Thyroid gland (tissue), 4 donors: ENCODE data around the gene MVB12B. TPM values are rescaled to one million over a fixed set of nuclear protein-coding genes. Genes with fewer than 3 reads are reported as not detected.

Source experiments
- DNase-seq, 2 donors: peaks; one replicate each; pipeline ENCODE4 v3.0.0-alpha.2; 2019
- H3K27ac ChIP-seq, 3 donors: fragments of 200-600 bp; sonication (generic); 1 replicate in 2 of 3; 2 replicates in 1 of 3; pipeline ENCODE4 v1.5.1; 2016 to 2019; ENCODE audit warnings: mild to moderate bottlenecking in 1 of 3, moderate library complexity in 1 of 3
- H3K27me3 ChIP-seq: fragments of 200-600 bp; sonication (generic); one replicate; pipeline ENCODE4 v1.5.1; 2019
- H3K36me3 ChIP-seq, 2 donors: fragments of 200-600 bp; sonication (generic); one replicate each; pipeline ENCODE4 v1.5.1; 2016 to 2019
- H3K4me1 ChIP-seq, 2 donors: fragments of 200-600 bp; sonication (generic); one replicate each; pipeline ENCODE4 v1.5.1; 2017 to 2019
- H3K4me3 ChIP-seq, 3 donors: fragments of 200-600 bp; sonication (generic); replicated peaks in 1 of 3; 1 replicate in 2 of 3; 2 replicates in 1 of 3; pipeline ENCODE4 v1.5.1; 2016; ENCODE audit warnings: mild to moderate bottlenecking in 1 of 3
- H3K9me3 ChIP-seq: fragments of 200-600 bp; sonication (generic); one replicate; pipeline ENCODE4 v1.5.1; 2017
- POLR2A ChIP-seq, 2 donors: fragments of 450-650 bp; IDR thresholded peaks; one replicate each; pipeline ENCODE4 v1.6.1; 2017; ENCODE audit warnings: antibody characterized with exemption in 2 of 2, mild to moderate bottlenecking in 2 of 2, moderate library complexity in 1 of 2
- whole genome bisulfite sequencing, 2 donors: methylation state at CpG; one replicate each; pipeline ENCODE4 v1.1.5; 2017; 5-methylcytosine and 5-hydroxymethylcytosine counted together
- intact Hi-C: fragments of 100-400 bp; cut with DNase I; formaldehyde crosslinking; loops from one replicate; pipeline ENCODE4 v1.15.1; 2023
- total RNA-seq, 4 donors: library from RNA; depleted of rRNA; stranded (reverse); fragments of >200 nt; gene quantifications; one replicate each; pipeline ENCODE4 v1.2.3, GENCODE V29; 2016
- TF ChIP-seq, protein P1 (sequence below), 6 experiments: fragments of 200-600 bp in 3 of 6; fragments of 450-650 bp in 3 of 6; sonication (generic) in 3 of 6; IDR thresholded peaks; one replicate each; pipeline ENCODE4 v1.5.1; 2016 to 2019; ENCODE audit warnings: antibody characterized with exemption in 6 of 6, mild to moderate bottlenecking in 2 of 6, inconsistent platforms in 1 of 6, moderate library complexity in 1 of 6

Gene MVB12B
- total RNA-seq, 4 donors from 2014 or later = 13.4 to 19.3 (median 15.5) TPM

DNA sequence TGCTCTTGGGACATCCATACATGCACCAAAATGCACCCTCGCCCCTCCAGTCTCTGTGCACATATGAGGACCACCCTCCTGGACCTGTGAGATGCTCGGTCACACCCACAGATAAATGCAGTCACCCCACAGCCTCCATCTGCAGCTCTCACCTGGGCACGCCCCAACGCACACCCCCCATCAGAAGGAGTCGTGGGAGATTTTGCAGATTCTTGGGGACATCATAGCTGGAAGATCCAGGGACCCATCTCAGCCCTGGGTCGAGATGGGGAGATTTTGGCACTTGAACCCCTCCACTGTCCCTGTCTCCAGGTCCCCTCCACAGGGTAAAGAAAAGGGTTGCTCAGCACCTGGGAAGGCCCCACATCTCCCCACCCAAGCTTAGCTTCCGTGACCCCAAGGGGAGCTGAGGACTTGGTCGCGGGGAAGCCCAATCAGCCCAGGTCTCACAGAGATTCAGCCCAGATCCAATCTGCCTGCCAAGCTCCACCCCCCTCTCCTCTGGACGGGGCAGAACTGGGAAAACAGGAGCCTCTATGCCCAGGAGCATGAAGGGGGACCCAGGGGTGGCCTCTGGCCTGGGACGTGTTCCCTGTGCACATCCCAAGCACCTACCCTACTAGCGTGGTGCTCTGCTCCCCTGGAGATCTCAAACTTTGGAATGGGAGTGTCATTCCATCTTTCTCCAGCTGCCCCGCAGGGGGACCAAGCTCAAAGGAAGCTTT, 197.9 kb downstream of the MVB12B start:
- Histone ChIP-seq H3K27me3 (no peaks in the 10 kb centered on the region), H3K4me3 (no peak overlapping the region), H3K27ac (no peak overlapping the region), H3K9me3 (no peaks in the 10 kb centered on the region), H3K36me3 (no peaks in the 10 kb centered on the region), H3K4me1 (no peaks in the 10 kb centered on the region)
- WGBS, 2 donors = 72 to 76% methylated on average over 12 of the region's 13 CpGs
- no peak for TF ChIP-seq POLR2A (IDR thresholded peaks at IDR 0.05)
- TF ChIP-seq, protein P1, sequence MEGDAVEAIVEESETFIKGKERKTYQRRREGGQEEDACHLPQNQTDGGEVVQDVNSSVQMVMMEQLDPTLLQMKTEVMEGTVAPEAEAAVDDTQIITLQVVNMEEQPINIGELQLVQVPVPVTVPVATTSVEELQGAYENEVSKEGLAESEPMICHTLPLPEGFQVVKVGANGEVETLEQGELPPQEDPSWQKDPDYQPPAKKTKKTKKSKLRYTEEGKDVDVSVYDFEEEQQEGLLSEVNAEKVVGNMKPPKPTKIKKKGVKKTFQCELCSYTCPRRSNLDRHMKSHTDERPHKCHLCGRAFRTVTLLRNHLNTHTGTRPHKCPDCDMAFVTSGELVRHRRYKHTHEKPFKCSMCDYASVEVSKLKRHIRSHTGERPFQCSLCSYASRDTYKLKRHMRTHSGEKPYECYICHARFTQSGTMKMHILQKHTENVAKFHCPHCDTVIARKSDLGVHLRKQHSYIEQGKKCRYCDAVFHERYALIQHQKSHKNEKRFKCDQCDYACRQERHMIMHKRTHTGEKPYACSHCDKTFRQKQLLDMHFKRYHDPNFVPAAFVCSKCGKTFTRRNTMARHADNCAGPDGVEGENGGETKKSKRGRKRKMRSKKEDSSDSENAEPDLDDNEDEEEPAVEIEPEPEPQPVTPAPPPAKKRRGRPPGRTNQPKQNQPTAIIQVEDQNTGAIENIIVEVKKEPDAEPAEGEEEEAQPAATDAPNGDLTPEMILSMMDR (IDR thresholded peaks at IDR 0.05) = no peak
- DNase-seq = no peak
- intact Hi-C loops = no loop called here

DNA sequence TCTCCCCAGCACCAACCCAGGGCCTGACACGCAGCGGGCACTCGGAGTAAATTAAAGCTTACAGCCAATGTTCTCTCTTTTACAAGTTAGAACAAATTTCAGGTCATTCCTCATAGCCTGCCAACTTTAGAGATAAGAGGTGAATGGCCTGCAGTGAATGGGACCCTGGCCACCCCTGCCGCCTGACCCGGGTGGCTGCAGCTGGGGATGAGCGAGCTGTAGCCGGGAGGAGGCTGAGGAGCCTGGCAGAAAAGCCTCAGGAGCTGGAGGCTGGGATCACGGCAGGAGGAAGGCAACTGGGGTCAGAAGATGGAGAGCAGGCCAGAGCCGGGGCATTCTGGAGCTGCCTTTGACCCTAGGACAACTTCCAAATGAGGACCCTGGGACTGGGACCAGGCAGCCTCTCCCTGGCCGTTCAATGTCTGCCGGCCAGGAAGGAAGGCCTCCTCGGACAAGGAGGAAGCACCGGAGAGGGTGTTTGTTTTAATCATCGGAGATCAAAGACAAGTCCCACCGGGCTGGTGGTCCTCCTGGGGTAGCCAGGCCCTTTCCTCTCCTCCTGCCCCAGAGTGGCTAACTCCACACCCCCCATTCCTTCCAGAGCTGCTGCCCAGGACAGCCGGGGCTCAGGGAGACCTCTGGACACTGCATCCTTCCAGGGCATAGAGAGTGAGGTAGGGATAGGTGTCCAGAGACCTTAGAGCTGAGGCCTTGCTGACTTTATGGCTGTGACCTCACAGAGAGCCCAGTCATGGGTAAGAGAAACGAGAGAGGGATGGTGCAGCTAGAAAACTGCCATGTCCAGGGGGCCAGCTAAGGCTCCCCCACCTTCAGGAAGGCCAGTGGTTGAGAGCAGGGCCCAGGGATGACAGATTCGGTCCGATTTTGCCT, 199.8 kb downstream of the MVB12B start:
- H3K27ac ChIP-seq = no peak overlapping the region
- H3K36me3 ChIP-seq = no peaks in the 10 kb centered on the region
- H3K4me1 ChIP-seq = no peaks in the 10 kb centered on the region
- DNase-seq = no peak
- no peak for TF ChIP-seq POLR2A (IDR thresholded peaks at IDR 0.05)
- TF ChIP-seq, protein P1 (IDR thresholded peaks at IDR 0.05) = no peak
- H3K27me3 ChIP-seq = no peaks in the 10 kb centered on the region
- intact Hi-C loops = no loop called here
- H3K4me3 ChIP-seq = no peak overlapping the region
- 74 to 82% methylated on average over 16 to 19 of the region's 19 CpGs for WGBS, 2 donors
- H3K9me3 ChIP-seq = no peaks in the 10 kb centered on the region

DNA sequence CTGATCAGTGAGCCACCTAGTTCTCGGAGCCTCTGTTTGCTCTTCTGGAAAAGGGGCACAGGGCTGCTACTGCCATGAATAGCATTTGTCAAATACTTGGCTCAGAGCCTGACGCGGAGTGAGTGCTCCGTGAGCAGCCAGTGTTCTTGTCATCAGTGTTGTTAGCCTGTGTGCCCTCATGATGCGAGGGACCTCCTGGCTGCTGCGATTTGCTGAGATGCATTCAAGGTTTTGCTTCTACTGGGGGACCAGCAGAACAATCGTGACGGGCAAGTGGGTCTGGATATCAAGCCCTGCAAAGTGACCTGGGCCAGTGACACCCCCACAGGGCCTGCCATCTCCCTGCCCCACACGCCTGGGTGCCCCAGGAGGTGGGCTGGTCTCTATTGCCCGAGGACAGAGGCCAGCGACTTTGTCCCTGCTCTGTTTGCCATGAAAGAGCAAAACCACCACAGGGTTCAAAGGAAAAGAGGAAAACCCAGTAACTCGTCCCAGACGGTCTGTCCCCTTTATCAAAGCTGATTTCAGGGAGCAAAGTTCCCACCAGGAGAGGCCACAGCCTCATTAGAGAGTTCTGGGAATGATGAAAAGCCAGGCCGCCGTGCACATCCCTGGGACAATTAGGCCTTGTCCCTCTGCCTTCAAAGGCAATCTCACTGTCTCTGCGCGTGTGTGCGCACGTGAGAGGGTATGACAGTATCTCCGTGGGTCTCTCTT, 200.6 kb downstream of the MVB12B start:
- 88 to 94% methylated on average over 14 to 17 of the region's 20 CpGs for WGBS, 2 donors
- no peak for DNase-seq
- Histone ChIP-seq H3K27ac (no peak overlapping the region), H3K4me1 (no peaks in the 10 kb centered on the region), H3K36me3 (no peaks in the 10 kb centered on the region), H3K27me3 (no peaks in the 10 kb centered on the region), H3K9me3 (no peaks in the 10 kb centered on the region), H3K4me3 (no peak overlapping the region)
- TF ChIP-seq, protein P1 (IDR thresholded peaks at IDR 0.05) = no peak
- intact Hi-C loops = no loop called here

DNA sequence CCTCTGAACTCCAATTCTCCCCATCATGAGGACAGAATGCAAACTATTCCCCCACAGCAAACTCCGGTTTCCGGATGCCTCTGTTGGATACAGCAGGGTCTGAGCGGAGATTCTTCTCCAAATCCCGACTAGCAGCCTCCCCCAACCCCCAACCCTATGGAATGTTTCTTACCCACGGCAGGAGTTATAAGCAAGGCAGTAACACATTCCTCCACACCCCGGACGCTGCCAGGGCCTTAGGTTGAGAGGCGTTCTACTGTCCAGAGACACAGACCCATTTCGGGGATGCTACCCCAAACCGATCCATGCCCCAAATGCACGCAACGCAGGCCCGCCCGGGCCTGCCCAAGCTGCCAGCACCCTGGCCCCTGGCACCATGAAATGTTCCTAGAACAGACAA, 201.5 kb downstream of the MVB12B start:
- no peak for DNase-seq
- no peaks in the 10 kb centered on the region for H3K9me3 ChIP-seq
- TF ChIP-seq, protein P1 (IDR thresholded peaks at IDR 0.05) = no peak
- TF ChIP-seq POLR2A (IDR thresholded peaks at IDR 0.05) = no peak
- no peaks in the 10 kb centered on the region for H3K4me1 ChIP-seq
- H3K27ac ChIP-seq = no peak overlapping the region
- intact Hi-C loops = no loop called here
- H3K4me3 ChIP-seq = no peak overlapping the region
- H3K27me3 ChIP-seq = no peaks in the 10 kb centered on the region
- no peaks in the 10 kb centered on the region for H3K36me3 ChIP-seq
- WGBS, 2 donors = 81 to 90% methylated on average over 13 to 14 of the region's 14 CpGs
